ENCODE data around the gene SRC.
"Not testable (repeated sequence)": the region's sequence is repeated elsewhere in the genome, so short reads cannot be mapped to it uniquely, and the experiment has no call there.

The SRC gene

GRCh38 chr20:37336369-37337207 is 9.4 kb upstream of the SRC start:
- peak; percentile 22 to 32 for DNase-seq (ENCODE audit: low read depth in 2 of 2)

- DNase-seq (ENCODE audit: low read depth in 2 of 2), result no peak
Measured at GRCh38 chr20:37337208-37337991, 8.5 kb upstream of the SRC start.

DNA sequence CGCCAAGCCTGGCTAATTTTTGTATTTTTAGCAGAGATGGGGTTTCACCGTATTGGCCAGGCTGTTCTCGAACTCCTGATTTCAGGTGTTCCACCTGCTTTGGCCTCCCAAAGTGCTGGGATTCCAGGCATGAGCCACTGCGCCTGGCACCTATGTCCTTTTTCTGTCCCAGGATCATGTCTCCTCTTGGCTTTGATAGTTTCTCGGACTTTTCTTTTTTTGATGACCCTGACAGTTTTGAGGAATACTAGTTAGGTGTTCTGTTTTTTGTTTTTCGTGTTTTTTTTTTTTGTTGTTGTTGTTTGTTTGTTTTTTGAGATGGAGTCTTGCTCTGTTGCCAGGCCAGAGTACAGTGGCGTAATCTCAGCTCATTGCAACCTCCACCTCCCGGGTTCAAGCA is 7.6 kb upstream of the SRC start:
- not testable (repeated sequence) for DNase-seq (ENCODE audit: low read depth in 2 of 2)

DNA sequence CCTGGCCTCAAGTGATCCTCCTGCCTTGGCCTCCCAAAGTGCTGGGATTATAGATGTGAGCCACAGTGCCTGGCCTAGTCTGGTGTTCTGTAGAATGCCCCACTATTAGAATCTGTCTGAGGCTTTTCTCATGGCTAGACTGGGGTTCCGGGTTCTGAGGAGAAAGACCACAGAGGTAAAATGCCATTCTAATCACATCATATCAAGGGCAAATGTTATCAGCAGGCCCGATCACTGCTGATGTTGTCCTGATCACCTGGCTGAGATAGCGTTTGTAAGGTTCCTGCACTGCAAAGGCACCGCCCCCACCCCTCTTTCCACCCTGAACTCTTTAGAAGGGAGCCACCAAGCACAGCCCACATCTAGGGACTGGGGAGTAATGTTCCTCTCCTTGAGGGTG is 6.7 kb upstream of the SRC start:
- no peak for DNase-seq (ENCODE audit: low read depth in 2 of 2)

- not testable (repeated sequence) for DNase-seq (ENCODE audit: low read depth in 2 of 2)
Measured at GRCh38 chr20:37339764-37340109, 6.2 kb upstream of the SRC start.

GRCh38 chr20:37340998-37341397 is 4.9 kb upstream of the SRC start:
- DNase-seq (ENCODE audit: low read depth in 2 of 2), result no peak

DNA sequence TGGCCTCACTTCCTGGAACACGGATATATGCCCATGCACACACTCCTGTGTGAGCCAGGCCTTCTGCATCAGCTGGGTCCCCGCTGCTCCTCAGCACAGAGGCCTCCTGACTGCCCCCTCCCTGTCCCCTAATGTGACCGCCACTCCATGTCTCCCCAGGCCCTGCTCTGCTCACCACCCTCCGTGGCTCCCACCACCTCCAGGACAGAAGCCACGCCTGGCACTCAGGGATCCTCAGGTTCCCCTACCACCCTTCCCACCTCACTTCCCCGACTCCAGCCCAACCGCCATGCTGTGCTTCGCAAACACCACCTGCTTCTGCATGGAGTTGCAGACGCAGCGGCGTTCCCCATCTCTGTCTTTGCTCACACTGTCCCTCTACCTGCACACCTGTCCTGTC is 4.3 kb upstream of the SRC start:
- no peak for DNase-seq (ENCODE audit: low read depth in 2 of 2)

- no peak for DNase-seq (ENCODE audit: low read depth in 2 of 2)
Measured at GRCh38 chr20:37342231-37343177, 3.4 kb upstream of the SRC start.

DNA sequence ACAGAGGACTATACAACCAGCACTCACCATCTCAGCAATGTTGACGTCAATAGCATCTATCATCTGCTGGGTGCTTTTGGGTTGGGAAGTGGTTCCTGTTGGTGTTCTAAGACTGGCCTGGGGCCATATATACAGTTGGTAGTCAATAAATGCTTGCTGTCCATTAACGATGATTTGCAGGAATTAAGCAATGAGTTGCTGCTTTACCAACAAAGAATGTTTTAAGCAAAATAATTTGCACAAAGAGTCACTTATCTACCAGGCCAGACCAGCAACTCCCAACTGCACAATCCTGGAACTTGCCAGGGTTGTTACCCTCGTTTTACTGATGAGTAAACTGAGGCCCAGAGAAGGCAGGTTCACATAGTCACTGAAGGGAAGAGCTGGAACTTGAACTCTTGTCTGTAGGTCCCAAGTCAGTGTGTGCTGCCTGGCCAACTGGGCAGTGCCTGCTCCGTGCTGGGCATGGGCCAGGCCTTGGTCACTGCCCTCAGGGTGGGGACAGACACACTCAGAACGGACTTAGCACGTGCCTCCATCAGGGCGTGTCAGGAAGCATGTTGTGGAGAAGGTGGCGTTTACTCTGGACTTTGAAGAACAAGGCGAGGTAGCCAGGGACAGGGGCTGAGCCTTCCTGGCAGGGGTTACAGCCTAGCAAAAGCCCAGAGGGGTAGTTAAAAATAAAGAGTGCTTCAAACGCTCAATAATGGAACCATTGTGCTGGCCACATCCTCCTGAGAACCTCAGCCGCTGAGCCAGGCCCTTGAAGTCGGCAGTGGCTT is 2.5 kb upstream of the SRC start:
- no peak for DNase-seq (ENCODE audit: low read depth in 2 of 2)

GRCh38 chr20:37343994-37344355 is 2.0 kb upstream of the SRC start:
- DNase-seq (ENCODE audit: low read depth in 2 of 2), result no peak

DNA sequence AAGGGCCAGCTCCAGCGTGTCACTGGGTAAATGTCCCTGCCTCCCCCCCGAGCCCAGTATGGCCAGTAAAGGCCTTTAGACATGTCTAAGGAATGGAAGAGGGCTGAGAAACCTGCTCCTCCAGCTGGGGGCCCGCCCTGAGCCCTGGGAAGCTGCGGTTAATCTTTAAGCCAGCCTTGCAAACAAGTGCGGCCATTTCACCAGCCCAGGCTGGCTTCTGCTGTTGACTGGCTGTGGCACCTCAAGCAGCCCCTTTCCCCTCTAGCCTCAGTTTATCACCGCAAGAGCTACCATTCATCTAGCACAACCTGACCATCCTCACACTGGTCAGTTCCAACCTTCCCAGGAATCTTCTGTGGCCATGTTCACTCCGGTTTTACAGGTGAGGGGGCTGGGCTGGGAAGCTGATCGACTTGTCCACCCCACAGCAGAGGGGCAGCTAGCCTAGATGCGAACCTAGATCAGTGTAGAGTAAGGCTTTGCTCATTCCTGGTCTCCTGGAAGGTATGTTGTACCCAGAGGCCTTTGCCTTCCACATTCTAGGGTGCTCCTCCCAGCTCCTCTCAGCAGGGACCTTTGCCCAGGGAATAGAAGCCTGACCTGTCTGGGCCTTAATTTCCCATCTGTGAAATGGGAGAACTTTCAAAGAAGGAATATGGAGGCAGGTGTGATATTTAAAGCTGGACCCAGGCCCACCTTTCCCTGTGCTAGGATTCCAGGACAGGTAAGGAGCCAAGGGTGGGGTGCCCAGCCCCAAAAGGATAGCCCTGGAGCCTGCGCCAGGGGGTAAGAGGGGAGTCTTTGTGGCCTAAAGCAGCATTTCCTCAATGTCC is 1.2 kb upstream of the SRC start:
- DNase-seq (ENCODE audit: low read depth in 2 of 2), result no peak

GRCh38 chr20:37346236-37346534 is 245 bp downstream of the SRC start:
- no peak for DNase-seq (ENCODE audit: low read depth in 2 of 2)

DNA sequence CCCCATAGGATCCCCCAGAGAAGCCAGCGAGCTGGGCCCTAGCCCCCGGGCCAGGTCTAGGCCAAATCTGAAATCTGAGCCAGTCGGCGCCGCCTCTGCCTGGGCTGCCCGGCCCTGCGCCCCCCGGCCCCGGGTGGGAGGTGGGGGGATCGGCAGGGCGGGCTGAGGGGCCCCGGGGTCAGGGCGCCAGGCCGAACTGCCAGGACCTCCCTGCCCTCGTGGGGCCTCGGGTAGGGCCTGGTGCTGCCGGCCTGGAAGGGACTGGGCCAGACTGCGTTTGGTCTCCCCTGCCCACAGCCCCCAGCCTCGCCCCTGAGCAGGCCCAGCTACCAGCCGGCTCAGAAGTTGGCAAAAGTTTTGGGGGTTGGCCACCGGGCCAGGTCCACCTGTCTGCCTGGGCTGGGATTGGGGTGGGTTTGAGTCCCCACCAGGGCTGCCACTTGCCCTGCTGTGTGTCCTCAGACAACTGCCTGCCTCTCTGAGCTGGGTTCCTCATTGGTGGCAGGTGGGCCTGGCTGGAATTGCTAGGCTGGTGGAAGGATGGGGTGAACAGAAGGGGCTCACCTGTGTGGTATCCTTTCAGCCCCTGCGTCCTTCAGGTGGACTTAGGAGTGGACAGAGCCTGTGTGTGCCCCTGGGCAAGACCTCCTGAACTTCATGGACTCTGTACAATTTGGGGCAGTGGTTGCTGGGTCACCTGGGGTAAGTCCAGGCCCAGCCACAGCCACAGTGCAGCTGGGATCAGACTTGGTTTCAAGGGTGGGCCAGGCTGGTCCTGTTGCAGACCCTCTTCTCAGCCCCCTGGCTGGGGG is 801 bp downstream of the SRC start:
- no peak for DNase-seq (ENCODE audit: low read depth in 2 of 2)

- no peak for DNase-seq (ENCODE audit: low read depth in 2 of 2)
Measured at GRCh38 chr20:37347347-37347823, 1.4 kb downstream of the SRC start.

GRCh38 chr20:37347891-37348791 is 2.2 kb downstream of the SRC start:
- DNase-seq (ENCODE audit: low read depth in 2 of 2), result no peak

GRCh38 chr20:37348792-37349516 is 3.0 kb downstream of the SRC start:
- no peak for DNase-seq (ENCODE audit: low read depth in 2 of 2)

GRCh38 chr20:37349517-37350491 is 3.9 kb downstream of the SRC start:
- DNase-seq (ENCODE audit: low read depth in 2 of 2), result no peak
